ENCODE measurements around the gene ZNF304. TPM values are rescaled to one million over a fixed set of nuclear protein-coding genes. Genes with fewer than 3 reads are reported as not detected.

Gene ZNF304
- total RNA-seq, 1 donor from 2014 or later, result 12.2 TPM

DNA sequence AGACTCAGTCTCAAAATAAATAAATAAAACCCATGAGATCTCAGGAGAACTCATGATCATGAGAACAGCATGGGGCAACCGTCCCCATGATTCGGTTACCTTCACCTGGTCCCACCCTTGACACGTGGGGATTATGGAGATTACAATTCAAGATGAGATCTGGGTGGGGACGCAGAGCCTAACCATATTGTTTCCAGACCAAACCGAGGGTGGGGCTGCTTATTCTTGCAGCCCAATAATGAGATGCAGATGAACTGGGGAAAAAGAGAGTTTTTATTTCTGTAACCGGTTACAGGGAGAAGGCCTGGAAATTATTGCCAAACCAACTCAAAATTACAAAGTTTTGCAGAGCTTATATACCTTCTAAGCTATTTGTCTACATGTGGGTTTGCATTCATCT, 25.1 kb downstream of the ZNF304 start:
- H3K4me1 Mint-ChIP-seq (ENCODE audit: low read depth, unreplicated experiment), result no peaks in the 10 kb centered on the region
- Histone ChIP-seq H3K79me2 (ENCODE audit: insufficient read depth, low read length) (no peaks in the 10 kb centered on the region), H3K4me1 (ENCODE audit: insufficient read depth, low read length) (no peaks in the 10 kb centered on the region), H3K27ac (ENCODE audit: low read depth, low read length) (no peak overlapping the region), H3K4me3 (ENCODE audit: insufficient read depth, low read depth, low read length) (no peak overlapping the region), H3K27me3 (ENCODE audit: insufficient read depth, low read length) (no peaks in the 10 kb centered on the region), H3K4me2 (ENCODE audit: low read length) (no peak overlapping the region), H3K9me3 (ENCODE audit: insufficient read depth, low read depth, low read length) (peaks cover 42% of the 10 kb centered on the region), H2AFZ (ENCODE audit: low read depth, low read length) (no peak overlapping the region), H3K36me3 (ENCODE audit: insufficient read depth, low read length) (peaks cover 23% of the 10 kb centered on the region), H3K9ac (ENCODE audit: low read length) (no peak overlapping the region), H4K20me1 (ENCODE audit: insufficient read depth, low read length) (no peaks in the 10 kb centered on the region)
- H3K36me3 Mint-ChIP-seq (ENCODE audit: low read depth, unreplicated experiment), result peaks cover 74% of the 10 kb centered on the region
- FAIRE-seq, result no peak
- H3K27ac Mint-ChIP-seq (ENCODE audit: unreplicated experiment), result no peak overlapping the region
- H3K27me3 Mint-ChIP-seq (ENCODE audit: low read depth, unreplicated experiment), result no peaks in the 10 kb centered on the region
- TF ChIP-seq EZH2 (IDR thresholded peaks at IDR 0.05; ENCODE audit: insufficient read depth, low read length), result no peak
- TF ChIP-seq, protein P1, sequence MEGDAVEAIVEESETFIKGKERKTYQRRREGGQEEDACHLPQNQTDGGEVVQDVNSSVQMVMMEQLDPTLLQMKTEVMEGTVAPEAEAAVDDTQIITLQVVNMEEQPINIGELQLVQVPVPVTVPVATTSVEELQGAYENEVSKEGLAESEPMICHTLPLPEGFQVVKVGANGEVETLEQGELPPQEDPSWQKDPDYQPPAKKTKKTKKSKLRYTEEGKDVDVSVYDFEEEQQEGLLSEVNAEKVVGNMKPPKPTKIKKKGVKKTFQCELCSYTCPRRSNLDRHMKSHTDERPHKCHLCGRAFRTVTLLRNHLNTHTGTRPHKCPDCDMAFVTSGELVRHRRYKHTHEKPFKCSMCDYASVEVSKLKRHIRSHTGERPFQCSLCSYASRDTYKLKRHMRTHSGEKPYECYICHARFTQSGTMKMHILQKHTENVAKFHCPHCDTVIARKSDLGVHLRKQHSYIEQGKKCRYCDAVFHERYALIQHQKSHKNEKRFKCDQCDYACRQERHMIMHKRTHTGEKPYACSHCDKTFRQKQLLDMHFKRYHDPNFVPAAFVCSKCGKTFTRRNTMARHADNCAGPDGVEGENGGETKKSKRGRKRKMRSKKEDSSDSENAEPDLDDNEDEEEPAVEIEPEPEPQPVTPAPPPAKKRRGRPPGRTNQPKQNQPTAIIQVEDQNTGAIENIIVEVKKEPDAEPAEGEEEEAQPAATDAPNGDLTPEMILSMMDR (IDR thresholded peaks at IDR 0.05; ENCODE audit: insufficient read depth, low read depth, low read length), result no peak
- peaks cover 68% of the 10 kb centered on the region for H3K9me3 Mint-ChIP-seq (ENCODE audit: unreplicated experiment)
- DNase-seq (ENCODE audit: low read depth), result no peak
- H3K4me3 Mint-ChIP-seq (ENCODE audit: unreplicated experiment), result no peak overlapping the region

DNA sequence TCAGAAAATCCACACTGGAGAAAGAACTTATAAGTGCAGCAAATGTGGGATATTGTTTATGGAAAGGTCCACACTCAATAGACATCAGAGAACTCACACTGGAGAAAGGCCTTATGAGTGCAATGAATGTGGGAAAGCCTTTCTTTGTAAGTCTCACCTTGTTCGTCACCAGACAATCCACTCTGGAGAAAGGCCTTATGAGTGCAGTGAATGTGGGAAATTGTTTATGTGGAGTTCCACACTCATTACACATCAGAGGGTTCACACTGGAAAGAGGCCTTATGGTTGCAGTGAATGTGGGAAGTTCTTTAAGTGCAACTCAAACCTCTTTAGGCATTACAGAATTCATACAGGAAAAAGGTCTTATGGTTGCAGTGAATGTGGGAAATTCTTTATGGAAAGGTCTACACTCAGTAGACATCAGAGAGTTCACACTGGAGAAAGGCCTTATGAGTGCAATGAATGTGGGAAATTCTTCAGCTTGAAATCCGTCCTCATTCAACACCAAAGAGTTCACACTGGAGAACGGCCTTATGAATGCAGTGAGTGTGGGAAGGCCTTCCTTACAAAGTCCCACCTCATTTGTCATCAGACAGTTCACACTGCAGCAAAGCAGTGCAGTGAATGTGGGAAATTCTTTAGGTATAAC, 26.6 kb downstream of the ZNF304 start:
- H3K27me3 Mint-ChIP-seq (ENCODE audit: low read depth, unreplicated experiment), result no peaks in the 10 kb centered on the region
- H3K27ac Mint-ChIP-seq (ENCODE audit: unreplicated experiment), result no peak overlapping the region
- H3K4me3 ChIP-seq (ENCODE audit: insufficient read depth, low read depth, low read length), result no peak overlapping the region
- H3K4me1 ChIP-seq (ENCODE audit: insufficient read depth, low read length), result no peaks in the 10 kb centered on the region
- no peaks in the 10 kb centered on the region for H4K20me1 ChIP-seq (ENCODE audit: insufficient read depth, low read length)
- H3K4me1 Mint-ChIP-seq (ENCODE audit: low read depth, unreplicated experiment), result no peaks in the 10 kb centered on the region
- H3K4me3 Mint-ChIP-seq (ENCODE audit: unreplicated experiment), result no peak overlapping the region
- peaks cover 61% of the 10 kb centered on the region for H3K36me3 Mint-ChIP-seq (ENCODE audit: low read depth, unreplicated experiment)
- H3K27me3 ChIP-seq (ENCODE audit: insufficient read depth, low read length), result no peaks in the 10 kb centered on the region
- TF ChIP-seq, protein P1 (IDR thresholded peaks at IDR 0.05; ENCODE audit: insufficient read depth, low read depth, low read length), result no peak
- no peak for TF ChIP-seq EZH2 (IDR thresholded peaks at IDR 0.05; ENCODE audit: insufficient read depth, low read length)
- peaks cover 20% of the 10 kb centered on the region for H3K36me3 ChIP-seq (ENCODE audit: insufficient read depth, low read length)
- no peak overlapping the region for H3K9ac ChIP-seq (ENCODE audit: low read length)
- FAIRE-seq, result no peak
- peaks cover 42% of the 10 kb centered on the region for H3K9me3 ChIP-seq (ENCODE audit: insufficient read depth, low read depth, low read length)
- DNase-seq (ENCODE audit: low read depth), result no peak
- H3K79me2 ChIP-seq (ENCODE audit: insufficient read depth, low read length), result no peaks in the 10 kb centered on the region
- no peak overlapping the region for H3K27ac ChIP-seq (ENCODE audit: low read depth, low read length)
- H3K9me3 Mint-ChIP-seq (ENCODE audit: unreplicated experiment), result peaks cover 64% of the 10 kb centered on the region
- H2AFZ ChIP-seq (ENCODE audit: low read depth, low read length), result no peak overlapping the region
- no peak overlapping the region for H3K4me2 ChIP-seq (ENCODE audit: low read length)

GRCh38 chr19:57380923-57381322, 29.9 kb downstream of the ZNF304 start:
- TF ChIP-seq, protein P1 (IDR thresholded peaks at IDR 0.05; ENCODE audit: insufficient read depth, low read depth, low read length), result no peak
- TF ChIP-seq EZH2 (IDR thresholded peaks at IDR 0.05; ENCODE audit: insufficient read depth, low read length), result no peak
- Histone ChIP-seq H3K4me1 (ENCODE audit: insufficient read depth, low read length) (no peaks in the 10 kb centered on the region), H3K27ac (ENCODE audit: low read depth, low read length) (no peak overlapping the region), H3K4me2 (ENCODE audit: low read length) (no peak overlapping the region), H4K20me1 (ENCODE audit: insufficient read depth, low read length) (no peaks in the 10 kb centered on the region), H3K4me3 (ENCODE audit: insufficient read depth, low read depth, low read length) (no peak overlapping the region), H3K79me2 (ENCODE audit: insufficient read depth, low read length) (no peaks in the 10 kb centered on the region), H3K27me3 (ENCODE audit: insufficient read depth, low read length) (no peaks in the 10 kb centered on the region), H3K9me3 (ENCODE audit: insufficient read depth, low read depth, low read length) (peaks cover 27% of the 10 kb centered on the region), H3K9ac (ENCODE audit: low read length) (no peak overlapping the region), H3K36me3 (ENCODE audit: insufficient read depth, low read length) (peaks cover 20% of the 10 kb centered on the region), H2AFZ (ENCODE audit: low read depth, low read length) (no peak overlapping the region)
- no peak for FAIRE-seq
- no peak for DNase-seq (ENCODE audit: low read depth)
- H3K27ac Mint-ChIP-seq (ENCODE audit: unreplicated experiment), result no peak overlapping the region
- peaks cover 41% of the 10 kb centered on the region for H3K9me3 Mint-ChIP-seq (ENCODE audit: unreplicated experiment)
- H3K4me3 Mint-ChIP-seq (ENCODE audit: unreplicated experiment), result no peak overlapping the region
- no peaks in the 10 kb centered on the region for H3K4me1 Mint-ChIP-seq (ENCODE audit: low read depth, unreplicated experiment)
- peaks cover 2% of the 10 kb centered on the region for H3K27me3 Mint-ChIP-seq (ENCODE audit: low read depth, unreplicated experiment)
- H3K36me3 Mint-ChIP-seq (ENCODE audit: low read depth, unreplicated experiment), result peaks cover 30% of the 10 kb centered on the region

All from astrocyte (in vitro differentiated cells and primary cell).